HG02798 (cell line): ENCODE measurements around the gene DIAPH3.
A peak's percentile ranks its signal among the peaks of the same experiment; 100 is the strongest.

Source experiments
- ATAC-seq: cut with Tn5 transposase; IDR thresholded peaks from one replicate; pipeline ENCODE4 v1.9.1; 2021; ENCODE audit warnings: mild to moderate bottlenecking; ENCODE audit not compliant: unreplicated experiment, poor library complexity

DIAPH3 gene

GRCh38 chr13:59691501-59692066 lies 472.1 kb downstream of the DIAPH3 start:
- ATAC-seq, result no peak

GRCh38 chr13:59690857-59691500 lies 472.7 kb downstream of the DIAPH3 start:
- ATAC-seq, result no peak

GRCh38 chr13:59689057-59689456 lies 474.7 kb downstream of the DIAPH3 start:
- no peak for ATAC-seq

GRCh38 chr13:59686798-59687394 lies 476.8 kb downstream of the DIAPH3 start:
- no peak for ATAC-seq

- ATAC-seq, result no peak
Measured at GRCh38 chr13:59684105-59684504, 479.6 kb downstream of the DIAPH3 start.

- ATAC-seq, result no peak
Measured at GRCh38 chr13:59681636-59682311, 482.0 kb downstream of the DIAPH3 start.

GRCh38 chr13:59680429-59681024 lies 483.2 kb downstream of the DIAPH3 start:
- ATAC-seq, result peak; percentile 54

- no peak for ATAC-seq
Measured at GRCh38 chr13:59679254-59679653, 484.5 kb downstream of the DIAPH3 start.

GRCh38 chr13:59677966-59678814 lies 485.5 kb downstream of the DIAPH3 start:
- ATAC-seq, result peak; percentile 79

GRCh38 chr13:59677430-59677829 lies 486.3 kb downstream of the DIAPH3 start:
- ATAC-seq, result no peak

- ATAC-seq, result no peak
Measured at GRCh38 chr13:59674616-59675015, 489.1 kb downstream of the DIAPH3 start.

- no peak for ATAC-seq
Measured at GRCh38 chr13:59673286-59673685, 490.4 kb downstream of the DIAPH3 start.

GRCh38 chr13:59672445-59672844 lies 491.3 kb downstream of the DIAPH3 start:
- ATAC-seq, result no peak

- ATAC-seq, result no peak
Measured at GRCh38 chr13:59671881-59672280, 491.8 kb downstream of the DIAPH3 start.

- no peak for ATAC-seq
Measured at GRCh38 chr13:59666504-59666903, 497.2 kb downstream of the DIAPH3 start.

- no peak for ATAC-seq
Measured at GRCh38 chr13:59665732-59666131, 498.0 kb downstream of the DIAPH3 start.

GRCh38 chr13:59665184-59665583 lies 498.5 kb downstream of the DIAPH3 start:
- no peak for ATAC-seq

GRCh38 chr13:59664586-59664985 lies 499.1 kb downstream of the DIAPH3 start:
- ATAC-seq, result no peak

- ATAC-seq, result no peak
Measured at GRCh38 chr13:59663707-59664106, 500.0 kb downstream of the DIAPH3 start.

- ATAC-seq, result no peak
Measured at GRCh38 chr13:59660582-59660981, 503.1 kb downstream of the DIAPH3 start.
